Measurements from ENCODE around the gene DMXL2. TPM values are rescaled to one million over a fixed set of nuclear protein-coding genes. Genes with fewer than 3 reads are reported as not detected.

The DMXL2 gene, protein sequence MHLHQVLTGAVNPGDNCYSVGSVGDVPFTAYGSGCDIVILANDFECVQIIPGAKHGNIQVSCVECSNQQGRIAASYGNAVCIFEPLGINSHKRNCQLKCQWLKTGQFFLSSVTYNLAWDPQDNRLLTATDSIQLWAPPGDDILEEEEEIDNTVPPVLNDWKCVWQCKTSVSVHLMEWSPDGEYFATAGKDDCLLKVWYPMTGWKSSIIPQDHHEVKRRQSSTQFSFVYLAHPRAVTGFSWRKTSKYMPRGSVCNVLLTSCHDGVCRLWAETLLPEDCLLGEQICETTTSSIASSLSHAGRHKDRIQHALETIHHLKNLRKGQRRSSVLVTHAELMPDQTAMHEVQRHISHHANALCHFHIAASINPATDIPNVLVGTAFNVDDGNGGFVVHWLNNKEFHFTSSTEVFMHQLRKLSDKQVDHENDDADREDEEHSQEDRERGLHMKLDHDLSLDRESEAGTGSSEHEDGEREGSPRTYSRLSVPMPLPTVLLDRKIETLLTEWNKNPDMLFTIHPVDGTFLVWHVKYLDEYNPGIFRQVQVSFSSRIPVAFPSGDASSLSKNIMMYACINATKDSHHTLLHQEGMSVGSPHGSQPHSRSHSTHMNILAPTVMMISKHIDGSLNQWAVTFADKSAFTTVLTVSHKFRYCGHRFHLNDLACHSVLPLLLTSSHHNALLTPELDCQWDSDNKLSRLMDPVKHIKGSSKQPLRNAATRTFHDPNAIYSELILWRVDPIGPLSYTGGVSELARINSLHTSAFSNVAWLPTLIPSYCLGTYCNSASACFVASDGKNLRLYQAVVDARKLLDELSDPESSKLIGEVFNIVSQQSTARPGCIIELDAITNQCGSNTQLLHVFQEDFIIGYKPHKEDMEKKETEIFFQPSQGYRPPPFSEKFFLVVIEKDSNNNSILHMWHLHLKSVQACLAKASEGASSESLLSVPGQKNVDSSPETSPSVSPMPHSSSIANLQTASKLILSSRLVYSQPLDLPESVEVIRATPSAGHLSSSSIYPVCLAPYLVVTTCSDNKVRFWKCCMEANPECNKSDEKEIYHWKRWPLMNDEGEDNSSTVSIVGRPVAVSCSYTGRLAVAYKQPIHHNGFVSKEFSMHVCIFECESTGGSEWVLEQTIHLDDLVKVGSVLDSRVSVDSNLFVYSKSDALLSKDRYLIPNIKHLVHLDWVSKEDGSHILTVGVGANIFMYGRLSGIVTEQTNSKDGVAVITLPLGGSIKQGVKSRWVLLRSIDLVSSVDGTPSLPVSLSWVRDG (N-terminal part only)
- total RNA-seq: 8.6 TPM

DNA sequence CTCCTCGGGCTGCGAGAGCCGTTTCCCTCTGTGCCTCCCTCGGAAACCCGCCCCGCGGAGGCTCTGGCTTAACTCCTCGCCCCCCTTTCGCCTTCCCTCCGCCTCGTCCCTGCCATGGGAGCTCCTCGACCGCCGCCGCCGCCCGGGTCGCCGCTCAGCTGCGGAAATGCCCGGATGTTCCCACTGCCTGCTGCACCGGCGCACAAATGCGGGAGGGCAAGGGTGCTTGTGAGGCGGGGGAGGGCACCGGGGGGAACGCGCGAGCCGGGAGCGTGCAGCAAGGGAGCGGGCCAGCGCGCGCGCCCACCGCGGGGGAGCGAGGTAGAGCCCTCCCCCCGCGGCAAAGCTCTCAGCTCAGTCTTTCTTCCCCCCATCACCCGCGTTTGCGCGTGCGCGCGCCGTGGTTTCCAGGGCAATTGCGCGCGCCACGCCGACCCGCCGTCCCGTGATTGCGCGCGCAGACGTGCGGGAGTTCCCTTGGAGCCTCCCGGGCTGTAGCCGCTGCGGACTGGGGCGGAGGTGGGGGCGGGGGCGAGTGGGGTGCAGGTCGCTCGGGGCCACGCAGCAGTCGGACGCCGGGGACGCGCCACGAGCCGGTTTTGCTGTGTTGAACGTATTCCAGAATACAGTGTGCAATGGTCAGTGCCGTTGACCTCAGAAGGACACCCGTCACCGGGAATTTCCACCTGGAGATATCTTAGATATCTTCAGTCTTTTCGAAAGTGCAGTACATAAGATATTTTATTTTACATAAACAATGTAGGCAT is at the start of gene DMXL2:
TSS of gene DMXL2 (minus strand) at position 168 of the 767 bp plus-strand sequence. CDS start 226 bp downstream, outside the sequence.
- intact Hi-C loops (cut with DNase I): no loop called here
- TF ChIP-seq, protein P1, sequence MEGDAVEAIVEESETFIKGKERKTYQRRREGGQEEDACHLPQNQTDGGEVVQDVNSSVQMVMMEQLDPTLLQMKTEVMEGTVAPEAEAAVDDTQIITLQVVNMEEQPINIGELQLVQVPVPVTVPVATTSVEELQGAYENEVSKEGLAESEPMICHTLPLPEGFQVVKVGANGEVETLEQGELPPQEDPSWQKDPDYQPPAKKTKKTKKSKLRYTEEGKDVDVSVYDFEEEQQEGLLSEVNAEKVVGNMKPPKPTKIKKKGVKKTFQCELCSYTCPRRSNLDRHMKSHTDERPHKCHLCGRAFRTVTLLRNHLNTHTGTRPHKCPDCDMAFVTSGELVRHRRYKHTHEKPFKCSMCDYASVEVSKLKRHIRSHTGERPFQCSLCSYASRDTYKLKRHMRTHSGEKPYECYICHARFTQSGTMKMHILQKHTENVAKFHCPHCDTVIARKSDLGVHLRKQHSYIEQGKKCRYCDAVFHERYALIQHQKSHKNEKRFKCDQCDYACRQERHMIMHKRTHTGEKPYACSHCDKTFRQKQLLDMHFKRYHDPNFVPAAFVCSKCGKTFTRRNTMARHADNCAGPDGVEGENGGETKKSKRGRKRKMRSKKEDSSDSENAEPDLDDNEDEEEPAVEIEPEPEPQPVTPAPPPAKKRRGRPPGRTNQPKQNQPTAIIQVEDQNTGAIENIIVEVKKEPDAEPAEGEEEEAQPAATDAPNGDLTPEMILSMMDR (IDR thresholded peaks at IDR 0.05): no peak
- no peaks in the 10 kb centered on the region for H3K36me3 ChIP-seq
- H3K27ac ChIP-seq: peak within 1 kb of the TSS; percentile 74 to 80
- H3K4me3 ChIP-seq: peak within 1 kb of the TSS; percentile 67 to 89
- peak; percentile 22 to 89 for DNase-seq (ENCODE audit: low spot score in 2 of 2)
- peaks cover 0 to 4% of the 10 kb centered on the region in 2 donors for H3K4me1 ChIP-seq
- no peaks in the 10 kb centered on the region for H3K9me3 ChIP-seq
- no peaks in the 10 kb centered on the region for H3K27me3 ChIP-seq

DNA sequence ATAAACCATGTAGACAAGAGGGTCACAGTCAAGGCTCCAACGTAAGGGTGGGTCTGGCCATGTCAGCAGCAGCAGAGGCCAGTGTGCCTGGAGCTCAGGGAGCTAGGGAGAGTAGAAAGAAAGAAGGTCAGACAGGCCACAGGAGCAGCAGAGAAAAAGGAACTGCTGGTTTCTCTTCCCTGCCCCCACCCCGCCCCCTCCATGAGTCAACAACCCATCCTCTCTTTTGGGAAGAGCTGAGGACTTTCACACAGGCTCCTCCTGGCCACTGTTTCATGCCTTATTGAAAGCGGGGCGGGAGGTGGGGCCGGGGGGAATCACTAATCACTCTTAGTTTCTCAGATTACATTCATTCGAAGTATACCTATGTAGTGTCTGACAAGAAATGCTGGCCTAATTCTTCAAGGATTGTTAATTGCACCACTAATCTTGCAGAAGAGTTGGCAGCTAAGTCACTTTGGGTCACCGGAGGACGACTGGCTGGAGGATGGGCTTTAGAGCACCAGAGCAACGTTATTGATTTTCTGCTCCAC is 49.6 kb upstream of the DMXL2 start:
- H3K27ac ChIP-seq: no peak overlapping the region
- intact Hi-C loops (cut with DNase I): no loop called here
- no peak for DNase-seq (ENCODE audit: low spot score in 2 of 2)
- H3K27me3 ChIP-seq: no peaks in the 10 kb centered on the region
- no peaks in the 10 kb centered on the region for H3K4me1 ChIP-seq
- no peak overlapping the region for H3K4me3 ChIP-seq
- H3K36me3 ChIP-seq: no peaks in the 10 kb centered on the region
- no peaks in the 10 kb centered on the region for H3K9me3 ChIP-seq
- TF ChIP-seq, protein P1 (IDR thresholded peaks at IDR 0.05): no peak

DNA sequence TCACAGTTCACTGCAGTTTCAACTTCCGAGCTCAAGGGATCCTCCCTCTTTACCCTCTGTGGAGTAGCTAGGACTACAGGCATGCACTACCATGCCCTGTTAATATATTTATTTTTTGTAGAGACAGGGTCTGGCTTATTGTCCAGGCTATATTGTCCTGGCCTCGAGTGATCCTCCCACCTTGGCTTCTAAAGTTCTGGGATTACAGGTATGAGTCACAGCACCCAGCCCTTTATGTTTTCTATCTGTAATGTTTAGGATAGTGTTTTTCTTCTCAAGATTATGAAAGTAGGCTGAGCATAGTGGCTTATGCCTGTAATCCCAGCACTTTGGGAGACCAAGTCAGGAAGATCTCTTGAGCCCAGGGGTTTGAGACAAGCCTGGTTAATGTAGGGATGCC is 46.8 kb upstream of the DMXL2 start:
- Histone ChIP-seq H3K4me1 (no peaks in the 10 kb centered on the region), H3K4me3 (no peak overlapping the region), H3K36me3 (no peaks in the 10 kb centered on the region), H3K27me3 (no peaks in the 10 kb centered on the region), H3K27ac (no peak overlapping the region), H3K9me3 (no peaks in the 10 kb centered on the region)
- DNase-seq (ENCODE audit: low spot score in 2 of 2): no peak
- TF ChIP-seq, protein P1 (IDR thresholded peaks at IDR 0.05): no peak
- intact Hi-C loops (cut with DNase I): no loop called here

DNA sequence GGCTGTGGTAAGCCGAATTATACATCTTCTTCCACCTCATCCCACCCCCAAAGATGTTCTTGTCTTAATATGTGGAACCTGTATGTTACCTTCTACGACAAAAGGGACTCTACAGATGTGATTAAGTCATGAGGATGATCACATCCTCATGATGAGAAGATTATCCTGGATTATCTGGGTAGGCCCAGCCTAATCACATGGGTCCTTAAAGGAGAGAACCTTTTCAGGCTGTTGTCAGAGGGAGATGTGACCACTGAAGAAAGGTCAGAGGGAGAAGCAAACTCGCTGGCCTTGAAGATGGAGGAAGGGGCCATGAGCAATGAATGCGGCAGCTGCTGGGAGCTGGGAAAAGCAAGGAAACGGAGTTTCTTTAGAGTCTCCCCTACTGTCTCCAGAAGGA is 45.9 kb upstream of the DMXL2 start:
- TF ChIP-seq, protein P1 (IDR thresholded peaks at IDR 0.05): no peak
- intact Hi-C loops (cut with DNase I): no loop called here
- no peaks in the 10 kb centered on the region for H3K36me3 ChIP-seq

More for the DNA sequence above, 45.9 kb upstream of the DMXL2 start:
- Histone ChIP-seq H3K27me3 (no peaks in the 10 kb centered on the region), H3K4me1 (no peaks in the 10 kb centered on the region), H3K4me3 (no peak overlapping the region), H3K9me3 (no peaks in the 10 kb centered on the region), H3K27ac (no peak overlapping the region)
- DNase-seq (ENCODE audit: low spot score in 2 of 2): no peak
